Kidney epithelial cell (primary cell): ENCODE data around the gene C16orf96. TPM values are rescaled to one million over a fixed set of nuclear protein-coding genes. Genes with fewer than 3 reads are reported as not detected.

Source experiments
- DNase-seq: peaks from one replicate; pipeline ENCODE4 v3.0.0-alpha.2; 2010; ENCODE audit warnings: low read depth
- H3K27me3 ChIP-seq: 2 replicates; pipeline ENCODE4 v1.6.0; 2011; ENCODE audit warnings: low read length; ENCODE audit not compliant: control insufficient read depth, insufficient read depth
- H3K36me3 ChIP-seq: 2 replicates; pipeline ENCODE4 v1.5.1; 2011; ENCODE audit warnings: low read length; ENCODE audit not compliant: control insufficient read depth, insufficient read depth
- H3K4me3 ChIP-seq: 2 replicates; pipeline ENCODE4 v1.5.1; 2011; ENCODE audit warnings: low read depth, mild to moderate bottlenecking, control low read depth, low read length
- CTCF ChIP-seq: IDR thresholded peaks from 2 replicates; pipeline ENCODE4 v1.5.1; 2011; ENCODE audit warnings: mild to moderate bottlenecking, moderate library complexity, low read length, control low read depth, inconsistent platforms; ENCODE audit not compliant: insufficient read depth, poor library complexity, severe bottlenecking
- total RNA-seq: library from RNA; depleted of rRNA; stranded (reverse); fragments of >200 nt; gene quantifications from 2 replicates; pipeline ENCODE4 v1.2.3, GENCODE V29; 2015

C16orf96 gene
- total RNA-seq, 1 donor from 2014 or later = not detected

- H3K27me3 ChIP-seq = peaks cover 31% of the 10 kb centered on the region
- TF ChIP-seq CTCF = no peak
- H3K36me3 ChIP-seq = no peaks in the 10 kb centered on the region
- no peak for DNase-seq
- no peak overlapping the region for H3K4me3 ChIP-seq
Observed at GRCh38 chr16:4601864-4602186, 45.7 kb downstream of the C16orf96 start.

GRCh38 chr16:4602331-4602730 lies 46.2 kb downstream of the C16orf96 start:
- Histone ChIP-seq H3K36me3 (no peaks in the 10 kb centered on the region), H3K27me3 (peaks cover 31% of the 10 kb centered on the region), H3K4me3 (no peak overlapping the region)
- no peak for DNase-seq
- TF ChIP-seq CTCF = no peak

- DNase-seq = no peak
- Histone ChIP-seq H3K27me3 (peaks cover 31% of the 10 kb centered on the region), H3K36me3 (no peaks in the 10 kb centered on the region), H3K4me3 (no peak overlapping the region)
- no peak for TF ChIP-seq CTCF
Observed at GRCh38 chr16:4603624-4604170, 47.6 kb downstream of the C16orf96 start.

GRCh38 chr16:4604401-4604800 lies 48.3 kb downstream of the C16orf96 start:
- H3K36me3 ChIP-seq = no peaks in the 10 kb centered on the region
- no peak for TF ChIP-seq CTCF
- H3K4me3 ChIP-seq = no peak overlapping the region
- no peak for DNase-seq
- peaks cover 26% of the 10 kb centered on the region for H3K27me3 ChIP-seq

GRCh38 chr16:4606354-4606753 lies 50.2 kb downstream of the C16orf96 start:
- H3K27me3 ChIP-seq = peaks cover 21% of the 10 kb centered on the region
- no peak for TF ChIP-seq CTCF
- no peaks in the 10 kb centered on the region for H3K36me3 ChIP-seq
- H3K4me3 ChIP-seq = no peak overlapping the region
- DNase-seq = no peak
